Measurements from ENCODE around the gene SAFB.

- TF ChIP-seq POLR2A (IDR thresholded peaks at IDR 0.05) (no peak), CTCF (IDR thresholded peaks at IDR 0.05) (no peak), POLR2AphosphoS5 (IDR thresholded peaks at IDR 0.05) (no peak)
Measured at GRCh38 chr19:5696196-5697021, 73.5 kb downstream of the SAFB start.
